Brain microvascular endothelial cell (primary cell): ENCODE measurements around the gene ZBTB7C.
A peak's percentile ranks its signal among the peaks of the same experiment; 100 is the strongest.

Experiments used
- DNase-seq: peaks from one replicate; pipeline ENCODE4 v3.0.0-alpha.2; 2020
- H3K27ac ChIP-seq: fragments of 250-450 bp; sonication (Bioruptor Pico); 2 replicates; pipeline ENCODE4 v1.5.1; 2020; ENCODE audit warnings: mild to moderate bottlenecking, moderate library complexity
- H3K27me3 ChIP-seq: fragments of 250-450 bp; sonication (Bioruptor Pico); replicated peaks from 2 replicates; pipeline ENCODE4 v1.5.1; 2020; ENCODE audit warnings: mild to moderate bottlenecking
- H3K36me3 ChIP-seq: fragments of 250-450 bp; sonication (Bioruptor Pico); replicated peaks from 2 replicates; pipeline ENCODE4 v1.5.1; 2020; ENCODE audit warnings: mild to moderate bottlenecking
- H3K4me3 ChIP-seq: 2 replicates; pipeline ENCODE4 v1.5.1; 2011; ENCODE audit warnings: low read depth, mild to moderate bottlenecking, control low read depth, low read length, moderate library complexity
- CTCF ChIP-seq: IDR thresholded peaks from 2 replicates; pipeline ENCODE4 v1.5.1; 2011; ENCODE audit warnings: low read depth, mild to moderate bottlenecking, moderate library complexity, low read length, control low read depth, inconsistent platforms; ENCODE audit errors: missing control alignments
- in situ Hi-C: cut with HindIII; loops from 2 replicates; pipeline ENCODE4 v1.10.0; 2017; ENCODE audit warnings: low sequenced_read_pairs, low pct_ligation_motif_present

ZBTB7C gene

GRCh38 chr18:48136051-48136826 lies 272.9 kb downstream of the ZBTB7C start:
- DNase-seq: no peak
- no peaks in the 10 kb centered on the region for H3K36me3 ChIP-seq
- TF ChIP-seq CTCF: no peak
- no peak overlapping the region for H3K27ac ChIP-seq
- in situ Hi-C loops: no loop called here
- peaks cover 51% of the 10 kb centered on the region for H3K27me3 ChIP-seq
- peak overlapping the region; percentile 12 for H3K4me3 ChIP-seq

- TF ChIP-seq CTCF: no peak
- peaks cover 51% of the 10 kb centered on the region for H3K27me3 ChIP-seq
- no peaks in the 10 kb centered on the region for H3K36me3 ChIP-seq
- no peak overlapping the region for H3K27ac ChIP-seq
- DNase-seq: no peak
- no peak overlapping the region for H3K4me3 ChIP-seq
- in situ Hi-C loops: no loop called here
Measured at GRCh38 chr18:48135436-48135966, 273.7 kb downstream of the ZBTB7C start.

GRCh38 chr18:48134609-48135008 lies 274.6 kb downstream of the ZBTB7C start:
- DNase-seq: no peak
- H3K27ac ChIP-seq: no peak overlapping the region
- H3K4me3 ChIP-seq: no peak overlapping the region
- in situ Hi-C loops: no loop called here
- no peaks in the 10 kb centered on the region for H3K36me3 ChIP-seq
- TF ChIP-seq CTCF: no peak
- H3K27me3 ChIP-seq: peaks cover 51% of the 10 kb centered on the region

GRCh38 chr18:48133671-48134251 lies 275.4 kb downstream of the ZBTB7C start:
- H3K4me3 ChIP-seq: no peak overlapping the region
- DNase-seq: no peak
- no peak overlapping the region for H3K27ac ChIP-seq
- TF ChIP-seq CTCF: no peak
- in situ Hi-C loops: no loop called here
- no peaks in the 10 kb centered on the region for H3K36me3 ChIP-seq
- H3K27me3 ChIP-seq: peaks cover 49% of the 10 kb centered on the region

- DNase-seq: no peak
- in situ Hi-C loops: no loop called here
Measured at GRCh38 chr18:48132797-48133655, 276.2 kb downstream of the ZBTB7C start.

More at GRCh38 chr18:48132797-48133655, 276.2 kb downstream of the ZBTB7C start:
- Histone ChIP-seq H3K27me3 (peaks cover 42% of the 10 kb centered on the region), H3K4me3 (no peak overlapping the region), H3K36me3 (no peaks in the 10 kb centered on the region), H3K27ac (no peak overlapping the region)
- no peak for TF ChIP-seq CTCF
